B cell (primary cell): ENCODE measurements around the gene CDR2L. TPM values are rescaled to one million over a fixed set of nuclear protein-coding genes. Genes with fewer than 3 reads are reported as not detected.

Source experiments
- ATAC-seq: fragments of 200-7000 bp; cut with Tn5 transposase; one replicate; pipeline ENCODE4 v1.10.0; 2021; ENCODE audit warnings: low read depth, mild to moderate bottlenecking, moderate number of reproducible peaks, moderate library complexity
- CTCF ChIA-PET: fragments of 350-600 bp; sonication (Branson Sonifier 250); formaldehyde crosslinking; loops from one replicate; lab custom pipeline; 2021; ENCODE audit warnings: antibody characterized with exemption, inconsistent platforms; lab: Charles Lee
- POLR2A ChIA-PET: fragments of 350-600 bp; sonication (Branson Sonifier 250); formaldehyde crosslinking; loops from one replicate; lab custom pipeline; 2021; ENCODE audit warnings: antibody characterized with exemption; lab: Charles Lee
- DNase-seq: peaks from one replicate; pipeline ENCODE4 v3.0.0; 2013
- H2AFZ ChIP-seq: 2 replicates; pipeline ENCODE4 v1.6.1; 2012; ENCODE audit warnings: mild to moderate bottlenecking, low read depth, low read length; ENCODE audit not compliant: insufficient read depth, poor library complexity, severe bottlenecking
- H3K27ac ChIP-seq, 2 donors: 1 replicate in 1 of 2; 2 replicates in 1 of 2; pipeline ENCODE4 v1.5.1; 2012 to 2013; ENCODE audit warnings: low read length in 2 of 2, mild to moderate bottlenecking in 2 of 2, moderate library complexity in 1 of 2
- H3K27me3 ChIP-seq, 4 experiments: fragments of 200-600 bp in 1 of 4; sonication (generic) in 1 of 4; replicated peaks in 1 of 4; 1 replicate in 2 of 4; 2 replicates in 2 of 4; pipeline versions ENCODE4 v1.6.1 to v1.7.0; 2013 to 2016; ENCODE audit warnings: low read length in 3 of 4, mild to moderate bottlenecking in 2 of 4, mixed read lengths in 1 of 4, moderate library complexity in 1 of 4; ENCODE audit not compliant: insufficient read depth in 4 of 4, control insufficient read depth in 3 of 4; ENCODE audit errors: control extremely low read depth in 1 of 4
- H3K36me3 ChIP-seq, 2 experiments: replicated peaks in 1 of 2; 1 replicate in 1 of 2; 2 replicates in 1 of 2; pipeline versions ENCODE4 v1.6.1 to v1.7.1; 2013; ENCODE audit warnings: low read length in 1 of 2; ENCODE audit not compliant: insufficient read depth in 2 of 2, control insufficient read depth in 1 of 2; ENCODE audit errors: control extremely low read depth in 1 of 2, extremely low read depth in 1 of 2
- H3K4me1 ChIP-seq, 2 donors: fragments of 200-600 bp in 1 of 2; sonication (generic) in 1 of 2; 1 replicate in 1 of 2; 2 replicates in 1 of 2; pipeline versions ENCODE4 v1.5.1 to v1.6.1; 2013 to 2017; ENCODE audit warnings: low read length in 2 of 2; ENCODE audit not compliant: control insufficient read depth in 2 of 2, insufficient read depth in 2 of 2
- H3K4me2 ChIP-seq: replicated peaks from 2 replicates; pipeline ENCODE3; 2012; ENCODE audit warnings: mild to moderate bottlenecking, low read depth, low read length; ENCODE audit not compliant: poor library complexity, severe bottlenecking
- H3K4me3 ChIP-seq, 5 experiments: fragments of 200-600 bp in 1 of 5; sonication (generic) in 1 of 5; 1 replicate in 3 of 5; 2 replicates in 2 of 5; pipeline versions ENCODE4 v1.5.1 to v1.7.0; 2011 to 2016; ENCODE audit warnings: low read length in 4 of 5, mild to moderate bottlenecking in 4 of 5, low read depth in 2 of 5, control low read depth in 1 of 5, moderate library complexity in 1 of 5; ENCODE audit not compliant: insufficient read depth in 1 of 5; ENCODE audit errors: control extremely low read depth in 1 of 5, extremely low read depth in 1 of 5
- H3K79me2 ChIP-seq: fragments of 200-600 bp; sonication (generic); one replicate; pipeline ENCODE4 v1.6.0; 2016; ENCODE audit warnings: low read length; ENCODE audit not compliant: control insufficient read depth, insufficient read depth
- H3K9ac ChIP-seq: fragments of 200-600 bp; sonication (generic); 2 replicates; pipeline ENCODE4 v1.6.1; 2017; ENCODE audit warnings: mild to moderate bottlenecking, low read length, moderate library complexity
- H3K9me3 ChIP-seq, 3 donors: one replicate each; pipeline versions ENCODE4 v1.6.1 to v1.7.1; 2013; ENCODE audit warnings: low read length in 2 of 3; ENCODE audit not compliant: control insufficient read depth in 2 of 3, insufficient read depth in 1 of 3; ENCODE audit errors: control extremely low read depth in 1 of 3
- H4K20me1 ChIP-seq: 2 replicates; pipeline ENCODE4 v1.6.0; 2012; ENCODE audit warnings: mild to moderate bottlenecking, low read length; ENCODE audit not compliant: insufficient read depth, control insufficient read depth, poor library complexity, severe bottlenecking
- H3K27ac Mint-ChIP-seq: one replicate; pipeline ENCODE4 v1.8.0; 2021; ENCODE audit warnings: mixed read lengths
- H3K27me3 Mint-ChIP-seq: one replicate; pipeline ENCODE4 v1.8.0; 2021; ENCODE audit warnings: mixed read lengths
- H3K4me1 Mint-ChIP-seq: one replicate; pipeline ENCODE4 v1.8.0; 2021; ENCODE audit warnings: mixed read lengths
- H3K4me3 Mint-ChIP-seq: one replicate; pipeline ENCODE4 v1.8.0; 2021; ENCODE audit warnings: mixed read lengths
- H3K9me3 Mint-ChIP-seq: one replicate; pipeline ENCODE4 v1.8.0; 2022; ENCODE audit warnings: mixed read lengths; ENCODE audit not compliant: insufficient read depth
- CTCF ChIP-seq: fragments of 200-600 bp; IDR thresholded peaks from one replicate; pipeline ENCODE4 v1.8.0; 2022; ENCODE audit warnings: antibody characterized with exemption, mild to moderate bottlenecking
- EZH2 ChIP-seq: IDR thresholded peaks from 2 replicates; pipeline ENCODE4 v1.6.1; 2012; ENCODE audit warnings: borderline replicate concordance, low read depth, mild to moderate bottlenecking, moderate library complexity, low read length; ENCODE audit not compliant: insufficient read depth, poor library complexity, severe bottlenecking
- WGBS: methylation state at CpG from one replicate; pipeline ENCODE4 v1.1.5; 2013; ENCODE audit warnings: missing lambda C conversion rate; ENCODE audit not compliant: insufficient coverage; 5-methylcytosine and 5-hydroxymethylcytosine counted together
- intact Hi-C: fragments of 100-400 bp; cut with micrococcal nuclease; formaldehyde crosslinking; loops from one replicate; pipeline ENCODE4 v1.10.0; 2022
- polyA plus RNA-seq: library from polyadenylated mRNA; depleted of rRNA; stranded (reverse); fragments of >200 nt; gene quantifications from 2 replicates; pipeline ENCODE4 v1.2.3, GENCODE V29; 2012
- total RNA-seq, 2 donors: library from RNA; stranded (reverse); fragments of 120-200 nt in 1 of 2; gene quantifications; 1 replicate in 1 of 2; 2 replicates in 1 of 2; pipeline versions ENCODE4 v1.2.3 to v1.2.4, GENCODE V29; 2013 to 2022

Gene CDR2L
- total and polyA plus RNA-seq, 2 donors (not counting 1 experiment from before 2014, with no cell fraction given): 0.03 TPM; not detected in 1

GRCh38 chr17:75003070-75003956 lies 15.9 kb downstream of the CDR2L start:
- DNase-seq (no peak), ATAC-seq (no peak)
- Histone ChIP-seq H4K20me1 (no peaks in the 10 kb centered on the region), H3K9ac (no peak overlapping the region), H3K4me1 (no peaks in the 10 kb centered on the region), H3K27ac (no peak overlapping the region), H3K4me3 (no peak overlapping the region), H3K9me3 (no peaks in the 10 kb centered on the region), H2AFZ (no peak overlapping the region), H3K4me2 (no peak overlapping the region), H3K36me3 (no peaks in the 10 kb centered on the region), H3K79me2 (no peaks in the 10 kb centered on the region), H3K27me3 (no peaks in the 10 kb centered on the region)
- H3K4me1 Mint-ChIP-seq: no peaks in the 10 kb centered on the region
- no peak overlapping the region for H3K4me3 Mint-ChIP-seq
- ChIA-PET POLR2A (no interaction called here), CTCF (no interaction called here)
- H3K27ac Mint-ChIP-seq: no peak overlapping the region
- H3K9me3 Mint-ChIP-seq: no peaks in the 10 kb centered on the region
- intact Hi-C loops: no loop called here
- 94% methylated on average over 76 of the region's 76 CpGs for WGBS
- TF ChIP-seq CTCF (no peak), EZH2 (no peak)
- H3K27me3 Mint-ChIP-seq: peaks cover 4% of the 10 kb centered on the region

GRCh38 chr17:75003957-75004355 lies 16.5 kb downstream of the CDR2L start:
- no peaks in the 10 kb centered on the region for H3K4me1 ChIP-seq
- H3K9me3 Mint-ChIP-seq: no peaks in the 10 kb centered on the region
- H3K4me3 Mint-ChIP-seq: no peak overlapping the region
- no peak overlapping the region for H2AFZ ChIP-seq
- no peak overlapping the region for H3K9ac ChIP-seq
- POLR2A ChIA-PET: no interaction called here
- no peaks in the 10 kb centered on the region for H3K4me1 Mint-ChIP-seq
- H3K27me3 ChIP-seq: peaks cover 0 to 1% (median 0%) of the 10 kb centered on the region in 4 experiments
- no peak overlapping the region for H3K4me3 ChIP-seq
- intact Hi-C loops: no loop called here
- no peak for ATAC-seq
- no peaks in the 10 kb centered on the region for H3K9me3 ChIP-seq
- peaks cover 4% of the 10 kb centered on the region for H3K27me3 Mint-ChIP-seq
- H3K4me2 ChIP-seq: no peak overlapping the region
- H4K20me1 ChIP-seq: no peaks in the 10 kb centered on the region
- CTCF ChIA-PET: interaction anchor here (0.8 kb wide), 1 partner anchor 42 kb away, joined by 4 read pairs; no protein-coding TSS in a partner anchor
- TF ChIP-seq CTCF: no peak
- no peak for TF ChIP-seq EZH2
- no peak for DNase-seq
- no peak overlapping the region for H3K27ac ChIP-seq
- no peak overlapping the region for H3K27ac Mint-ChIP-seq
- WGBS: 95% methylated on average over 14 of the region's 19 CpGs
- H3K36me3 ChIP-seq: no peaks in the 10 kb centered on the region
- H3K79me2 ChIP-seq: no peaks in the 10 kb centered on the region
